SK-N-MC (cell line): ENCODE measurements around the gene ZDHHC5.

ENCODE experiments used
- EZH2 ChIP-seq: fragments of 200-600 bp; sonication (generic); IDR thresholded peaks from one replicate; pipeline ENCODE4 v1.6.1; 2017; ENCODE audit warnings: antibody characterized with exemption
- POLR2AphosphoS5 ChIP-seq: IDR thresholded peaks from 2 replicates; pipeline ENCODE4 v1.6.1; 2012; ENCODE audit warnings: mild to moderate bottlenecking, low read depth, low read length, borderline replicate concordance

DNA sequence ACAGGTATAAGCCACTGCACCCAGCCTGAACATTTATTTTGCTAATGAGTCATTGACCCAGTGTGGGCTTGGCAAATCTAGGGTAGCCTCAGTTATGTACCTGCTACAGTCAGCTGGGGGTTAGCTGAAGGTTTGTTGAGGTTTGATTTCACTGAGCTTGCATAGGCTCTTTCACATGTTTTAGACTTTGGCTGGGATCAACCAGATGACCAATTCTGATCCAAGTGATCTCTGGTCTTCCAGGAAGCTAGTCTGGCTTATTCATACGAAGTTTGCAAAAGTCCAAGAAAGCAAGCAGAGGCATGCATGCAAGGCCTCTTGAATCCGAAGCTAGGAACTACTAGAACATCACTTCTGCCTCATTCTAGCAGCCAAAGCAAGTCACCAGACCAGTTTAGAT is 49.5 kb upstream of the ZDHHC5 start:
- TF ChIP-seq EZH2 = no peak
- TF ChIP-seq POLR2AphosphoS5 = no peak
